HG03045 (cell line): ENCODE data around the gene IRF2BPL.

Source experiments
- ATAC-seq: cut with Tn5 transposase; IDR thresholded peaks from one replicate; pipeline ENCODE4 v1.9.1; 2021; ENCODE audit warnings: mild to moderate bottlenecking, moderate library complexity; ENCODE audit not compliant: unreplicated experiment

The IRF2BPL gene

DNA sequence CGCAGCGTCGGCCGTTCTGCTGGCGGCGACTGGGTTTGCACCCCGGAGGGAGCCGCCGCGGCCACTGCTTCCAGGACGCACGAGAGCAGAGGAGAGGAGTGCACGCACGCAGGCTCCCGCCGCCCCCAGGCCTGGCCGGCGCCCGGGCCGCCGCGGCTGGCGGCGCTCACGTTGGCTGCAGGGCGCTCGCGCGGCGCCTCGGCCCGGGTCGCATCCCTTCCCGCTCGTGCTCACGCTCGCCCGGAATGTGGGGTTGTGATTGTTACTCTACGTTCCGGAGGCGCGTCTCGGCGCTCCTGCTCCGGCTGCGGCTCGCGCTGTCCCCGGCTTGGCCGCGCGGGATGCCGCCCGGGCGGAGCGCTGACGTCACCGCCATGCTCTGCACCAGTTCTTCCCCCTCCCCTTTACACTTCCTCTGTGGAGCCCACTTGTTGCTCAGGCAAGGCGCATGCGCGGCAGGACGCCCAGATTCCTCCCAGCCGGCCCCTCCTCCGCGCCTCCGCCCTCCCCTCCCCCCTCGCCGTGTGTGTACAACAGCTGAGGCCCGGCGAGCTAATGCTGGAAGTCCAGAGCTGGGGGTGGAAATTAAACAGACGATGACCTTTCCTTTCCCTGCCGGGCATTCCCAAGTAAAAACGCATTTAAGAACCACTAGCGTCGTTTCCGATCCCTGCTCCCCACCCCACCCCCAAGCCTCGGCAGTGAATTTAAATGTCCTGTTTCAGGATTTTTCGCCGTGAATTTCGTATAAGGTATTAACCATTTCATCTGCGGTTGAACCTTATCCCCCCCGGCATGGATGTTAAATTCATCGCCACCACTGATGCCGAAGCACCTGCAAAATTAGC lies at the start of gene IRF2BPL:
IRF2BPL (minus strand) TSS at position 325 of the 848 bp plus-strand sequence. CDS start 916 bp downstream, outside the sequence.
- ATAC-seq = peak; percentile 71

DNA sequence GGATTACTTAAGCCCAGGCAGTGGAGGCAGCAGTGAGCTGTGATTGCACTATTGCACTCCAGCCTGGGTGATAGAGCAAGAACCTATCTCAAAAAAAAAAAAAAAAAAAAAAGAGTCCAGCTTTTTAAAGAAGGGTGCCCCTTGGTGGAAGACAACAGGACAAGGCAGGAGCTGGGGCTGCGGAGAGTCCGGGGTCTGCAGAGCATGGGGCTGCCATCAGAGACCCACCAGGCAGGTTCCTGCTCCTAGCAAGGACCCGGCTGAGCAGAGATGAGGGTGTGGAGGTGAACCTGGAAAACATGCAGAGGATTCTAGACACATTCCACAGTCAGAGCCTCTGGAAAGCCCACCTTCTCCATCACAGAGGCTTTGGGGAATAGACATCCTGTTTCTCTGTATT lies 48.5 kb upstream of the IRF2BPL start:
- no peak for ATAC-seq

- ATAC-seq = no peak
Measured at GRCh38 chr14:77076113-77076631, 47.7 kb upstream of the IRF2BPL start.

- ATAC-seq = no peak
Measured at GRCh38 chr14:77074969-77075368, 46.5 kb upstream of the IRF2BPL start.

DNA sequence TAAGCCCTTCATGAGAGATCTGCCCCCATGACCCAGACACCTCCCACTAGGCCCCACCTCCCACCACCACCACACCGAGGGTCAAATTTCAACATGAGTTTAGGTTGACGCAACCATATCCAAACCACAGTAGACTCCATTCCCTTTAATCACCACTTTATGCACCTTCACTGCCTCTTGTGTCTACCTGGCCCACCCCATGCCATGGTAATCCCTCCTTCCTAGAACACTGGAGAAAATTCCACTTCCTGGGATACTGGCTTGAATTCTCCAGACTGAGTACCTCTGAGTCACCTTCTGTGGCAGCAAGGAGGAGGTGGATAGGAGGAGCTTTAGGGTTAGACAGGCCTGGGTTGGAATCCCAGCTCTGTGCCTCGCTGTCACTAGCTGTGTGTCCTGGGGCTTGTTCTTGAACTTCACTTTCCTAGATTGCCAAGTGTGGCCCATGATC lies 43.5 kb upstream of the IRF2BPL start:
- ATAC-seq = no peak

DNA sequence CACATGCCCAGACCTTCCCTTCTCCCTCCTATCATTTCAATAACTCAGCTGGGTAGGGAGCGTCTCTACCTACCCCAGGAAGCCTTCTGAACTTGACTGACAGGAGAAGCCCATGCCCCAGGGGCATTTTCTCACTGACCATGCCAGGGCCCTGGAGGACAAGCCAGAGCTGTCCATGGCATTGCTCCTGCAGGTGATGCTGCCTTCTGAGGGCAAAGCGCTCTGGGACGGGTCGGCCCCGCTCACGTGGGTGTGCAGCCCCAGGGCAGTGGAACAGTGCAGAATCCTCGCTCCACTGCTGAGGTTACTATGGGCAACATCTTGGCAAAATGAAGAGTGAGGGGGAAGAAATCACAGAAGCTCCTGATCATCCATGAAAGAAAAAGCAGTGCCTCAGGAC lies 41.0 kb upstream of the IRF2BPL start:
- ATAC-seq = no peak

DNA sequence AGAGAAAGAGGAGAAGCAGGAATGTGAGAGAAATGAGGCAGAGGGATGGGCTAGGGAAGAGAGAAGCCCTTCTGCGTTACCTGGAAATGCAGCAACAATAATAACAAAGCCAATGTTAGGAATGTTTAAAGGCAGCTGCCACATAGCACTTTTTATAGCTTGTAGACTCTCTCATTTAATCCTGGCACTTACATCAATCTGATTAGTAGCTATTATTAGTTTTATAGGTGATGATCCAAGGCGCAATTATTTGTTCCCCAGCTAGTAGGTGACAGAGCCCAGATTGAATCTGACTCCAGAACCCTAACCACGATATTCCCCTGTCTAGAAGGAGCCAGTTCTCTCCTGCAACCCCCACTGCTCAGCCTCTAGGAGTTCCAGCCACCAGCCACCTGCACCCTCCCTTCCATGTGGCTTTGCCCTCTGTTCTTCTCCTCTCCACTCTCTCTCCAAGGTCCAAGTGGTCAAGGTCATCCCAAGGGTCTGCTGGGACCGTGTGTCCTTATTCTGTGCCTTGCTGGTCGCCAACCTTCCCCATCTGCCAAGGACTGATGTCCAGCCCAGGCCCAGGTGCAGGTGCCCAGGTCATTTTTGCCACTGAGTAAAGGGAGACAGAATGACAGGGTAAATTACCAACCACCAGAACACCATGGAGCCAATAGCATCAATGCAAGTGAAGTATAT lies 40.2 kb upstream of the IRF2BPL start:
- no peak for ATAC-seq

DNA sequence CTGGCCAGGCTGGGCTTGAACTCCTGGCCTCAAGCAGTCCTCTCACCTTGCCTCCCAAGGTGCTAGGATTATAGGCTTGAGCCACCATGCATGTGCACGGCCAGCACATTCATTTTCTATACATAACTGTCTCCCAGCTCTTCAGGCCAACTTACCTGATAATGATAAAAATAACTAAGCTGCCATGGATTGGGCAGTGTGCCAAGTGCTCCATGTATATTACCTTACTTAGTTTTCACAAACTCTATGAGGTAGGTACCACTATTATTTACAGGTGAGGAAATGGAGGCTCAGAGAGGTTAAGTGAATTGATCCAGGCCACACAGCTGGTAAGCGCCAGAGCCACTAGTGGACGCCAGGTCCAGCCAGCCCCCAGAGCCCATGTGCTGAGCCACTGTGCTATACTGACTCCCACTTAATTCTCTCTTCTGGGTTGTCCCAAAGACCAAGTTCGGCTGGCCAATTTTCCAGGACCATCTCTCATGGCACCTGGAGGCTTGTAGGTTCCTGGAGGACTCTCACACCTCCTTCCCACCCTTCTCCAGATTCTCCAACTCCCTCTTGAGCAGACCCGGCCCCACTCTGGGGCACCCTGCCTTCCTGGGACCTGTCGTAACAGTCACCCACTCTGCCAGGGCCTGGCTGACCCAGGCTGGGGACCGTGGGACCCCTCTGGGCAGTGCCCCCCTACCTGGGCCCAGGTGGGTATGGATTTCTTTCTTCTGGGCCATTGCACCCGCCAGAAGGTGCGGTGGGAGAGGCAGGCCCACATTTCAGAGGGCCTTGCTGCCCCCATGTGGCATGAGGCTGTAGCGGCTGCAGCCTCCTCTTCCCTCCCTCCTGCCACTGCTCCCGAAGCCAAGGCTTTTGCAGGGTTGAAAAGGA lies 39.4 kb upstream of the IRF2BPL start:
- no peak for ATAC-seq

DNA sequence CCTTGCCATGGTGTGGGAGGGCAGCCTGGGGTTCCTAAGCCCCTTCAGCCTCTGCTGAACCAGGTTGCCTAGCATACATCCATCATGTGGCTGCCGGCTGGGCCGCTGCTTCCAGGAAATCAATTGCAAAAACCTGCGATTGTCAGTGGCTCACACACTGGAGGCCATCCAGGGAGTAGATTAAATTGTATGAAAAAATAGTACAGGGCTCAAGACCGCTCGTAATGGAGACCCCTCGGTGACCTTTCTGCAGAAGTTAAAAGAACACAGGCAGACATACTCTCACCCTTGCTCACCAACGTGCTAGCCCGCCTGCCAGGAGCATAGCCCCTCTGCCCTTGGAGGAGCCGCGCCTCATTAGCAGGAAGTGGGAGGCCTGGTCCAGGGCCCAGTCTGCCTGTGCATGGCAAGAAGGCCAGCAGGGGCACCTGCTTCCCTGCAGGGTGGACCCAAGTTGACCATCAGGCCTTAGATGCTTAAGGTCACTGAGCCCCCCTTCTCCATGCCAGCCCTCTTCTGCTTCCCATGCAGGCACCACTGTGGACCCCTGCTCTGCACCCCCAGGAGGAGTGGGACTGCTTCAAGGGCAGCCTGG lies 38.2 kb upstream of the IRF2BPL start:
- ATAC-seq = no peak

- no peak for ATAC-seq
Measured at GRCh38 chr14:77065851-77066577, 37.5 kb upstream of the IRF2BPL start.

DNA sequence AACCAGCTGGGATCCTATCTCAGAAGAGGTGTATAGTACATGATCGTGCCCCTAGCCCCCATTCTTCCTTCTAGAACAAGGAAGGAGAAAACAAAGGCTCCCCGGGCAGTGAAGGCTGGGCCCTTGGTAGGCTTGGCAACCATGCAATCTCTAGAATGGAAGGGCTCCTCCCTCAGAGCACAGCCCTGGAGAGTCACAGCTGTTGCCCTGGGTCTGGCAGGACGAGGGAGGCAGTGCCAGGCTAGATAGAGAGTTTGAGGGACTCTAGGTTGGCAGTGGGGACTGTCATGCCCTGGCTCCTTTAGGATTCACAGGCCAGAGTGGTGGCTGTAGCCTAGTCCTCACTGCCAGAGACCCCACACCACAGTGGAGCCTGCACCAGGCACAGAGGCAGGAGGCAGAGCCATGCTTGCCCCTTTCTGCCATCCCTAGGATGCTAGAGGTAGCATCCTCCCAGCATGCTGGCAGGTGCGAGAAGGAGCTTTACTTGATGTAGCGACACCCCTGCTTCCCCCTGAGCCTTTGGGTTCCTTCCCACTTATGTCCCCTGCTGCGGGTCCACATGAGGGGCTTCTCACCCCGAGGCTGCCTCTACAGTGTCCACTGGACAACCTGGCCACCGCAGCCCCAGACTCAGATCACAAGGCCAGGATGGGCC lies 36.1 kb upstream of the IRF2BPL start:
- ATAC-seq = no peak

- ATAC-seq = no peak
Measured at GRCh38 chr14:77063571-77064171, 35.2 kb upstream of the IRF2BPL start.

DNA sequence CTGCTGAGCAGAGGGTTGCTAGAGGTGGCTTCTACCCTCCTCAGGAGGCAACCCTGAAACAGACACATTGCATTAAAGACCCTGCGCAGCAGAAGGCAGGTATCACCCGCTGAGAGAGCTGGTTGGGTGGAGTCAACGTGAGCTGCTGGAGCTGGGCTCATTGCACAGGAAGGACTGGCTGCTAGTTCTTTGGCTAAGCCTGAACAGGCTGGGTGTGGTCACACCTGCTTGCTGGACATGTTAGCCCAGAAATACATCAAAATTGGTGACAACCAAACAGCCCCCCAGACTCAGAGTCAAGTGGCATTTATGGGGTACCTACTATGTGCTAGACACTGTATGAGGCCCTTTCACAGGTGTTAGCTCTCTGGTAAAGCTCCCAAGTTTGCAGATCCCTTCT lies 33.8 kb upstream of the IRF2BPL start:
- ATAC-seq = no peak

DNA sequence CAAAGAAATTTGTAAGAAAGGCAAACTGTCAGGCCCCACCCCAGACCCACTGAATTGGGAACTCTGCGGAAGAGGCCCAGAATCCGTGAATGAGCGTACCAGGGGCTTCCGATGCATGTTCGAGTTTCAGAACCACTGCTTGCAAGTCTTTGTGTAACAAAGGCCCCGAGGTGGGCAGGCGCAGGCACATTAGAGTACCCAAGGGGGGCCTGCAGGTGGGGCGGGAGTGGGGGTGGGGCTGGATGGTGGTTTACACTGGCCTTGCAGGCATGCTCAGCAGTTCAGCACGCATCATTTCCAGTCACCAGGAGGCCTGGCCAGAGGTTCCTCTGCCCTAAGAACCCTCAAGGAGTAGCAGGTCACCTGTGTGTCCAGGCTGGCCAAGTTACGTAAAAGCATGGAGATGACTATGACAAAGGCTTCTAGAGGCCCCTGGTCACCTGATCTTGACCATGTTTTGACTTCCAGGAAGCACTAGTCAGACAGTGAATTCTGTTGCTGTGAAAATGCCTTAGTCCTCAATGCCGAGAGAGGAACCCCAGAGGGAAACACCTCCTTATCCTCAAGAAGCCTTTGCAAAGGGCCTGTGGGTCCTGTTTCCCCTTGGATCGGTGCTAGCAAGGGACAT lies 33.2 kb upstream of the IRF2BPL start:
- no peak for ATAC-seq

DNA sequence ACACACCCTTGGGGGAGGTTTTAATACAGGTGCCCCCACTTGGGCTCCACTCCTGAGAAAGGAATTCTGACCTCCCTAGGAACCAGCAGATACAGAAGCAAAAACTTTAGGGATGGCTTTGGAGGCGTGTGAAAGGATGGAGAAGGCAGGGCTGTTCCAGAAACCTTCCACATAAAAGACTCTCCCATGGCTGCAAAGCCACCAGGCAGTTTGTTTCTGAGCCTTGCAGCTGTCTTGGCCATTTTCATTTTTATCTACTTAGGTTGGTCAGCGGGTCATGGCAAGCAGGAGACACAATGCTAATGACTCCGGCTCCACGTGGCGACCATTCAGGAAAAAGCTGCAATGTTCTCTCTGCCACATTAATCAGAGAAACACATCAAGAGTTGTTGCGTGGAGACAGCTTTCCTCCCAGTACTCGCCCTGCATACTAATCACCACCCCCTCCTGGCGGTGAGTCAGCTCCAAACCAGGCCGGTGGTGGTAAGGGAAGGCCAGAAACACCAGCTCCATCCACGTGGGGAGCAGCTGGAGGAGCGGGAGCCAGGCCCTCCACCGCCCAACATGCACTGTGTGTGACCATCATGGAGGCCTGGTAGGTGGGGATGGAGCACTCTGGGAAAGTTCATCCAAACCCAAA lies 30.9 kb upstream of the IRF2BPL start:
- ATAC-seq = no peak

DNA sequence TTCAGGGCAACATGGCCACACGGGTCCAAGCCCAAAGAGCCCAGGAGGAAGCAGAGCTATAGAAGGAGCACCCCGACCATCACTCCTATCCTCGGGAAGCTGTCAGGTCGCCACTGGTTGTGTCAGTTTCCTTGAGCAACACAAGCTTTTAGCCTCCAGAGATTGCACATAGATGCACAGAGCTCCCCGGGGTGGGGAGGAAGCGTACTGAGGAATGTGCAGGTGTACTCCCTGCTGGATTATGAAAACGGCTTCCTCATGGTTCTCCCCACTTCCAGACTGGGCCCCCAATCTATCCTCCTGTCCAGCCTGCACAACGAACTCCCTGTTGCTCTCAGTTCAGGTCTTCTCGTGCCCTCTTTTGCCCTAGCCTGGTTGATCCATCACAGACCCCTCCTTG lies 30.3 kb upstream of the IRF2BPL start:
- ATAC-seq = no peak

DNA sequence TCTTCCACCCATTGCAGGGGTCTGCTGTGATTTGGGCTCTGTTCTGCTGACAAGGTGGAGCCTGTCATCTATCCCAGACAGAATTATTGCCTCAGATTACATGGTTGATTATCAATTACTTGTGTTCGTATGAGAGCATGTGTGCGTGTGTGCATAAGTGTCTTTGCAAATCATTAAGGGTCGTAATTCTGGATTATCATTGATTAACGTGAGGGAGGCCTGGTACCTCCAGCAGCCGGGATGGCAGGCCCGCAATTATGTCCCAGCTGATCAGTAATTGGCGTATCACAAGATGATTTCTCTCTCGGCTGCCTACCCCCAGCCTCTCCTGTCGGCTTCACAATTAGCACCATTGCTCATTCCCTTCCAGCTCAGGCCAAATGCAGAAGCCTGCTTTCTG lies 29.6 kb upstream of the IRF2BPL start:
- no peak for ATAC-seq

DNA sequence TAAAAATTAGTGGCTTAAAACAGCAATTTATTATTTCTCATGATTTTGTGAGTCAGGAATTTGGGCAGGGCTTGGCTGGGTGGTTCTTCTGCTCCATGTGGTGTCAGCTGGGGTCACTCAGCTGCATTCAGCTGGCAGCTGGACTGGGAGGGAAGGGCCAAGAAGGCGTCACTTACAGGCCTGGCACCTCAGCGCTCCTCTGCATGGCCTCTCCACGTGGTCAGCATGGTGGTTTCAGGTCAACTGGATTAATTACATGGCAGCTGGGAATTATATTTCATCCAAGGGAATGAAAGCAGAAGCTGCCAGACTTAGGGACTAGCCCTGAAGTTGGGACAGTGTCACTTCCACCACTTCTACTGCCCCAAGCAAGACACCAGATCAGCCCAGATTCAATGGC lies 27.5 kb upstream of the IRF2BPL start:
- ATAC-seq = no peak
